Endothelial cell of umbilical vein (primary cell): ENCODE measurements around the gene RASGRP4. TPM values are rescaled to one million over a fixed set of nuclear protein-coding genes. Genes with fewer than 3 reads are reported as not detected.

Experiments
- BruUV-seq: library from RNA; stranded (reverse); fragments of 400-500 nt; replicated peaks from 2 replicates; lab custom pipeline; 2021; lab: Mats Ljungman, UMichigan
- CTCF ChIA-PET: fragments of 300-600, 350-600 bp; sonication (Branson Sonifier 250); formaldehyde crosslinking; loops from one replicate; lab custom pipeline; 2021; ENCODE audit warnings: antibody characterized with exemption, inconsistent platforms; lab: Charles Lee
- POLR2A ChIA-PET: fragments of 300-600, 350-600 bp; sonication (Branson Sonifier 250); formaldehyde crosslinking; loops from one replicate; lab custom pipeline; 2021; ENCODE audit warnings: antibody characterized with exemption, inconsistent platforms; lab: Charles Lee
- DNase-seq: peaks from one replicate; pipeline ENCODE4 v3.0.0-alpha.2; 2011; ENCODE audit warnings: low read depth, low spot score
- FAIRE-seq: peaks from 2 replicates; lab custom pipeline; 2011; peaks lifted over from hg19 to GRCh38; lab: Jason Lieb, UNC
- H2AFZ ChIP-seq: 2 replicates; pipeline ENCODE4 v1.6.0; 2012; ENCODE audit warnings: low read depth, low read length, control low read depth, inconsistent platforms
- H3K27ac ChIP-seq: 2 replicates; pipeline ENCODE4 v1.5.1; 2011; ENCODE audit warnings: low read depth, mild to moderate bottlenecking, control low read depth, low read length, moderate library complexity; ENCODE audit not compliant: insufficient read depth
- H3K27me3 ChIP-seq, 2 experiments: 2 replicates each; pipeline versions ENCODE4 v1.6.0 to v1.6.1; 2011; ENCODE audit warnings: low read length in 2 of 2, mixed read lengths in 1 of 2; ENCODE audit not compliant: control insufficient read depth in 2 of 2, insufficient read depth in 2 of 2
- H3K36me3 ChIP-seq, 2 experiments: 2 replicates in 1 of 2; 3 replicates in 1 of 2; pipeline ENCODE4 v1.5.1; 2011; ENCODE audit warnings: low read length in 2 of 2, mild to moderate bottlenecking in 1 of 2, moderate library complexity in 1 of 2; ENCODE audit not compliant: control insufficient read depth in 2 of 2, insufficient read depth in 2 of 2; ENCODE audit errors: extremely low read depth in 1 of 2
- H3K4me1 ChIP-seq: 3 replicates; pipeline ENCODE4 v1.5.1; 2011; ENCODE audit warnings: mild to moderate bottlenecking, low read length; ENCODE audit not compliant: control insufficient read depth, insufficient read depth; ENCODE audit errors: extremely low read depth
- H3K4me2 ChIP-seq: 2 replicates; pipeline ENCODE4 v1.6.1; 2011; ENCODE audit warnings: low read length, control low read depth, mixed read lengths; ENCODE audit not compliant: insufficient read depth
- H3K4me3 ChIP-seq, 3 experiments: fragments of 200-600 bp in 1 of 3; sonication (generic), shearing (Covaris generic) in 1 of 3; replicated peaks in 1 of 3; 2 replicates each; pipeline ENCODE4 v1.5.1; 2011 to 2016; ENCODE audit warnings: control low read depth in 3 of 3, low read length in 3 of 3, mild to moderate bottlenecking in 2 of 3, inconsistent platforms in 1 of 3, low read depth in 1 of 3, moderate library complexity in 1 of 3; ENCODE audit not compliant: insufficient read depth in 1 of 3
- H3K79me2 ChIP-seq: 2 replicates; pipeline ENCODE4 v1.6.0; 2012; ENCODE audit warnings: low read length, inconsistent platforms; ENCODE audit not compliant: control insufficient read depth, insufficient read depth
- H3K9ac ChIP-seq: replicated peaks from 2 replicates; pipeline ENCODE3; 2011; ENCODE audit warnings: low read length, control low read depth; ENCODE audit not compliant: insufficient read depth; ENCODE audit errors: extremely low read depth
- H3K9me1 ChIP-seq: replicated peaks from 3 replicates; pipeline ENCODE4 v1.6.0; 2011; ENCODE audit warnings: mild to moderate bottlenecking, low read length; ENCODE audit not compliant: control insufficient read depth, insufficient read depth; ENCODE audit errors: extremely low read depth
- H3K9me3 ChIP-seq: replicated peaks from 2 replicates; pipeline ENCODE4 v1.5.1; 2012; ENCODE audit warnings: low read length, inconsistent platforms; ENCODE audit not compliant: control insufficient read depth, insufficient read depth
- H4K20me1 ChIP-seq: replicated peaks from 2 replicates; pipeline ENCODE3; 2011; ENCODE audit warnings: mild to moderate bottlenecking, low read length; ENCODE audit not compliant: control insufficient read depth, insufficient read depth; ENCODE audit errors: extremely low read depth
- GATA2 ChIP-seq: IDR thresholded peaks from 2 replicates; pipeline ENCODE4 v1.7.0; 2011; ENCODE audit warnings: low read depth, mild to moderate bottlenecking, moderate library complexity, mixed read lengths, low read length; ENCODE audit not compliant: insufficient read length, insufficient read depth
- MAX ChIP-seq: IDR thresholded peaks from 2 replicates; pipeline ENCODE4 v1.6.1; 2011; ENCODE audit not compliant: insufficient read depth, insufficient read length
- POLR2AphosphoS5 ChIP-seq: IDR thresholded peaks from 2 replicates; pipeline ENCODE4 v1.6.1; 2012; ENCODE audit warnings: low read depth, mild to moderate bottlenecking, control low read depth, low read length, moderate library complexity; ENCODE audit not compliant: insufficient read depth
- dilution Hi-C: fragments of 300-500 bp; cut with MboI; formaldehyde crosslinking; loops from one replicate; pipeline ENCODE4 v1.15.0; 2019; ENCODE audit warnings: low sequenced_read_pairs; ENCODE audit not compliant: extremely low pct_ligation_motif_present
- intact Hi-C: fragments of 100-400 bp; cut with micrococcal nuclease; formaldehyde crosslinking; loops from one replicate; pipeline ENCODE4 v1.10.0; 2022
- polyA plus RNA-seq, 4 experiments: library from polyadenylated mRNA; depleted of rRNA in 3 of 4; stranded (reverse) in 3 of 4; unstranded in 1 of 4; fragments of >200 nt; gene quantifications; 2 replicates each; pipeline versions ENCODE4 v1.2.1 to v1.2.3, GENCODE V29; 2011 to 2012; ENCODE audit warnings: missing spikeins in 1 of 4
- total RNA-seq: library from RNA; stranded (reverse); gene quantifications from 2 replicates; pipeline ENCODE4 v1.2.3, GENCODE V29; 2021

The RASGRP4 gene
- total and polyA plus RNA-seq, 2 donors (not counting 3 experiments of a cell fraction or from before 2014, with no cell fraction given), result not detected

GRCh38 chr19:38437917-38438316 is 11.9 kb upstream of the RASGRP4 start:
- intact Hi-C loops, result no loop called here
- no peak overlapping the region for H3K27ac ChIP-seq
- no peaks in the 10 kb centered on the region for H3K79me2 ChIP-seq
- H3K36me3 ChIP-seq, result no peaks in the 10 kb centered on the region
- H3K9me3 ChIP-seq, result no peaks in the 10 kb centered on the region
- H3K9ac ChIP-seq, result no peak overlapping the region
- H2AFZ ChIP-seq, result no peak overlapping the region
- ChIA-PET CTCF (interaction anchor here (1.1 kb wide), 1 partner anchor 35 kb away, joined by 4 read pairs; the partner anchor contains the start of gene FAM98C), POLR2A (no interaction called here)
- FAIRE-seq (no peak), DNase-seq (no peak)
- no peaks in the 10 kb centered on the region for H4K20me1 ChIP-seq
- no TSS peak for BruUV-seq
- H3K4me2 ChIP-seq, result no peak overlapping the region
- no peak for TF ChIP-seq POLR2AphosphoS5
- no peaks in the 10 kb centered on the region for H3K9me1 ChIP-seq
- H3K4me3 ChIP-seq, result no peak overlapping the region
- peaks cover 4 to 5% of the 10 kb centered on the region in 2 experiments for H3K27me3 ChIP-seq
- H3K4me1 ChIP-seq, result no peaks in the 10 kb centered on the region
- dilution Hi-C loops, result no loop called here

DNA sequence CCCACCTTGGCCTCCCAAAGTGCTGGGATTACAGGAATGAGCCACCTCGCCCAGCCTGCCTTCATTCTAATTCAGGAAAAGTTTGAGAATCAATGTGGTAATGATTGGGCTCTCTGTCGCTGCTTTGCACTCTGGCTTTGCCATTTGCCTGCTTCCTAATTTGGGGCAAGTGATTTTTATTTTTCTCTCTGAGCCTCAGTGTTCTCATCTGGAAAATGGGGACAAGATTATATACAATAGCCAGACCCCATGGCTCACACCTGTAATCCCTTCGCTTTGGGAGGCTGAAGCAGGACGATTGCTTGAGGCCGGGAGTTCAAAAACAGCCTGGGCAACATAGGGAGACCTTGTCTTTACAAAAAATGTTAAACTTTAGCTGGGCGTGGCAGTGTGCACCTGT is 11.3 kb upstream of the RASGRP4 start:
- no peaks in the 10 kb centered on the region for H3K36me3 ChIP-seq
- H3K4me1 ChIP-seq, result no peaks in the 10 kb centered on the region
- no peak for DNase-seq
- FAIRE-seq, result no peak
- no peak overlapping the region for H3K4me3 ChIP-seq
- ChIA-PET CTCF (interaction anchor here (1.1 kb wide), 1 partner anchor 35 kb away, joined by 4 read pairs; the partner anchor contains the start of gene FAM98C), POLR2A (no interaction called here)
- no peak overlapping the region for H3K4me2 ChIP-seq
- no peaks in the 10 kb centered on the region for H3K9me3 ChIP-seq
- intact Hi-C loops (no loop called here), dilution Hi-C loops (no loop called here)
- H3K9me1 ChIP-seq, result no peaks in the 10 kb centered on the region
- H3K27me3 ChIP-seq, result peaks cover 4 to 5% of the 10 kb centered on the region in 2 experiments
- no peak overlapping the region for H3K9ac ChIP-seq
- no peak overlapping the region for H2AFZ ChIP-seq
- H4K20me1 ChIP-seq, result no peaks in the 10 kb centered on the region
- no peak overlapping the region for H3K27ac ChIP-seq
- TF ChIP-seq GATA2 (no peak), MAX (no peak)
- no peaks in the 10 kb centered on the region for H3K79me2 ChIP-seq
- BruUV-seq, result no TSS peak
